ENCODE data around the gene SLC5A9.

DNA sequence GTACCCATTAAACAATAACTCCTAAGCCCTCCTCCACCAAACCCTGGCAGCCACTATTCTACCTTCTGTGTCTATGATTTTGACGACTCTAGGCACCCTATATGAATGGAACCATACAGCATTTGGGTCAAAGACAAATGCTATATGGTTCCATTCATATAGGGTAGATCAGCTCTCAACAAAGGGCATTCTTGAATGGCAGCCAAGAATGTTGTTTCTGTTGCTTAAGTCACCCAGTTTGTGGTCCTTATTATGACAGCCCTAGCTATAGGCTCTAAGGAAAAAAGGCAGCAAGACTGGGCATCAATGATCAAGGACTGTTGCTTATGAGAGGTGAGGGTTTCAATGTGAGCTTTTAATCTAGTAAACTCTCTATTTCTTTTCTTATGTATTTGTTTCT is 4.7 kb upstream of the SLC5A9 start:
- TF ChIP-seq, protein P1, sequence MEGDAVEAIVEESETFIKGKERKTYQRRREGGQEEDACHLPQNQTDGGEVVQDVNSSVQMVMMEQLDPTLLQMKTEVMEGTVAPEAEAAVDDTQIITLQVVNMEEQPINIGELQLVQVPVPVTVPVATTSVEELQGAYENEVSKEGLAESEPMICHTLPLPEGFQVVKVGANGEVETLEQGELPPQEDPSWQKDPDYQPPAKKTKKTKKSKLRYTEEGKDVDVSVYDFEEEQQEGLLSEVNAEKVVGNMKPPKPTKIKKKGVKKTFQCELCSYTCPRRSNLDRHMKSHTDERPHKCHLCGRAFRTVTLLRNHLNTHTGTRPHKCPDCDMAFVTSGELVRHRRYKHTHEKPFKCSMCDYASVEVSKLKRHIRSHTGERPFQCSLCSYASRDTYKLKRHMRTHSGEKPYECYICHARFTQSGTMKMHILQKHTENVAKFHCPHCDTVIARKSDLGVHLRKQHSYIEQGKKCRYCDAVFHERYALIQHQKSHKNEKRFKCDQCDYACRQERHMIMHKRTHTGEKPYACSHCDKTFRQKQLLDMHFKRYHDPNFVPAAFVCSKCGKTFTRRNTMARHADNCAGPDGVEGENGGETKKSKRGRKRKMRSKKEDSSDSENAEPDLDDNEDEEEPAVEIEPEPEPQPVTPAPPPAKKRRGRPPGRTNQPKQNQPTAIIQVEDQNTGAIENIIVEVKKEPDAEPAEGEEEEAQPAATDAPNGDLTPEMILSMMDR (conservative IDR thresholded peaks at IDR 0.05; ENCODE audit: low read length) = no peak
- TF ChIP-seq EZH2phosphoT487 (IDR thresholded peaks at IDR 0.05; ENCODE audit: borderline replicate concordance) = no peak

Measured in Loucy (cell line).